Stimulated activated naive B cell treated with anti-CD40 and anti-IgM and Interleukin-4, amounts not matched to agents 10 μg/mL and 1 μg/mL and 100 μg/mL, for 72 hours (primary cell): Measurements from ENCODE around the gene RAP1GAP2.
A peak's percentile ranks its signal among the peaks of the same experiment; 100 is the strongest.

Experiments
- ATAC-seq, 2 donors: fragments of 150-1000 bp; cut with Tn5 transposase; replicated peaks; 2 replicates each; pipeline ENCODE4 v1.10.0; 2021; ENCODE audit warnings: moderate library complexity in 1 of 2
- DNase-seq: peaks from one replicate; pipeline ENCODE4 v3.0.0; 2021
- H3K27ac Mint-ChIP-seq: one replicate; pipeline ENCODE4 v1.8.0; 2022; ENCODE audit warnings: mild to moderate bottlenecking, mixed read lengths
- H3K27me3 Mint-ChIP-seq, 2 donors: one replicate each; pipeline ENCODE4 v1.8.0; 2022; ENCODE audit warnings: mixed read lengths in 2 of 2
- H3K36me3 Mint-ChIP-seq, 2 donors: one replicate each; pipeline ENCODE4 v1.8.0; 2022; ENCODE audit warnings: mixed read lengths in 2 of 2, mild to moderate bottlenecking in 1 of 2
- H3K4me1 Mint-ChIP-seq, 2 donors: one replicate each; pipeline ENCODE4 v1.8.0; 2022; ENCODE audit warnings: mixed read lengths in 2 of 2, mild to moderate bottlenecking in 1 of 2
- H3K4me3 Mint-ChIP-seq, 2 donors: one replicate each; pipeline ENCODE4 v1.8.0; 2022; ENCODE audit warnings: mild to moderate bottlenecking in 2 of 2, mixed read lengths in 2 of 2, moderate library complexity in 1 of 2
- H3K9me3 Mint-ChIP-seq, 2 donors: one replicate each; pipeline ENCODE4 v1.8.0; 2022; ENCODE audit warnings: mixed read lengths in 2 of 2, mild to moderate bottlenecking in 1 of 2

Gene RAP1GAP2

GRCh38 chr17:2945299-2945698 lies 149.1 kb downstream of the RAP1GAP2 start:
- no peak for ATAC-seq
- H3K36me3 Mint-ChIP-seq, result no peaks in the 10 kb centered on the region

GRCh38 chr17:2946144-2946543 lies 149.9 kb downstream of the RAP1GAP2 start:
- H3K9me3 Mint-ChIP-seq, result no peaks in the 10 kb centered on the region
- no peak overlapping the region for H3K27ac Mint-ChIP-seq
- peaks cover 0 to 2% of the 10 kb centered on the region in 2 donors for H3K4me1 Mint-ChIP-seq
- no peaks in the 10 kb centered on the region for H3K36me3 Mint-ChIP-seq
- peaks cover 0 to 6% of the 10 kb centered on the region in 2 donors for H3K27me3 Mint-ChIP-seq
- no peak overlapping the region for H3K4me3 Mint-ChIP-seq
- DNase-seq (no peak), ATAC-seq (no peak)

More at GRCh38 chr17:2945299-2945698, 149.1 kb downstream of the RAP1GAP2 start:
- H3K4me1 Mint-ChIP-seq, result peaks cover 0 to 2% of the 10 kb centered on the region in 2 donors
- no peak overlapping the region for H3K27ac Mint-ChIP-seq
- no peak for DNase-seq
- H3K4me3 Mint-ChIP-seq, result no peak overlapping the region
- H3K27me3 Mint-ChIP-seq, result peaks cover 0 to 3% of the 10 kb centered on the region in 2 donors
- H3K9me3 Mint-ChIP-seq, result no peaks in the 10 kb centered on the region

GRCh38 chr17:2947588-2947950 lies 151.3 kb downstream of the RAP1GAP2 start:
- no peak for DNase-seq
- H3K4me1 Mint-ChIP-seq, result peaks cover 0 to 2% of the 10 kb centered on the region in 2 donors
- H3K27me3 Mint-ChIP-seq, result peaks cover 0 to 8% of the 10 kb centered on the region in 2 donors
- no peaks in the 10 kb centered on the region for H3K36me3 Mint-ChIP-seq
- no peak for ATAC-seq
- H3K9me3 Mint-ChIP-seq, result no peaks in the 10 kb centered on the region
- no peak overlapping the region for H3K4me3 Mint-ChIP-seq
- H3K27ac Mint-ChIP-seq, result no peak overlapping the region

GRCh38 chr17:2947996-2948550 lies 151.8 kb downstream of the RAP1GAP2 start:
- ATAC-seq (no peak), DNase-seq (no peak)
- Mint-ChIP-seq H3K9me3 (no peaks in the 10 kb centered on the region), H3K4me1 (peaks cover 0 to 2% of the 10 kb centered on the region in 2 donors), H3K27ac (no peak overlapping the region), H3K27me3 (peaks cover 0 to 8% of the 10 kb centered on the region in 2 donors), H3K4me3 (no peak overlapping the region), H3K36me3 (no peaks in the 10 kb centered on the region)

GRCh38 chr17:2948721-2949468 lies 152.7 kb downstream of the RAP1GAP2 start:
- no peaks in the 10 kb centered on the region for H3K36me3 Mint-ChIP-seq
- H3K27ac Mint-ChIP-seq, result peak overlapping the region; percentile 59
- ATAC-seq (no peak), DNase-seq (no peak)
- H3K9me3 Mint-ChIP-seq, result no peaks in the 10 kb centered on the region
- H3K27me3 Mint-ChIP-seq, result peaks cover 0 to 8% of the 10 kb centered on the region in 2 donors
- peaks cover 0 to 2% of the 10 kb centered on the region in 2 donors for H3K4me1 Mint-ChIP-seq
- H3K4me3 Mint-ChIP-seq, result no peak overlapping the region

- Mint-ChIP-seq H3K9me3 (no peaks in the 10 kb centered on the region), H3K4me3 (no peak overlapping the region), H3K27me3 (peaks cover 0 to 8% of the 10 kb centered on the region in 2 donors), H3K27ac (no peak overlapping the region), H3K36me3 (no peaks in the 10 kb centered on the region), H3K4me1 (peaks cover 0 to 2% of the 10 kb centered on the region in 2 donors)
- no peak for DNase-seq
- ATAC-seq, result no peak
Observed at GRCh38 chr17:2949469-2950044, 153.3 kb downstream of the RAP1GAP2 start.

GRCh38 chr17:2950846-2951245 lies 154.6 kb downstream of the RAP1GAP2 start:
- Mint-ChIP-seq H3K27me3 (peaks cover 10 to 15% of the 10 kb centered on the region in 2 donors), H3K4me3 (no peak overlapping the region), H3K9me3 (no peaks in the 10 kb centered on the region), H3K4me1 (peaks cover 7 to 11% of the 10 kb centered on the region in 2 donors), H3K27ac (no peak overlapping the region), H3K36me3 (no peaks in the 10 kb centered on the region)
- ATAC-seq (no peak), DNase-seq (no peak)

GRCh38 chr17:2952174-2952845 lies 156.1 kb downstream of the RAP1GAP2 start:
- ATAC-seq (no peak), DNase-seq (no peak)
- H3K4me1 Mint-ChIP-seq, result peaks cover 10 to 14% of the 10 kb centered on the region in 2 donors
- H3K27ac Mint-ChIP-seq, result no peak overlapping the region
- H3K36me3 Mint-ChIP-seq, result no peaks in the 10 kb centered on the region
- no peaks in the 10 kb centered on the region for H3K9me3 Mint-ChIP-seq
- no peak overlapping the region for H3K4me3 Mint-ChIP-seq
- H3K27me3 Mint-ChIP-seq, result peaks cover 11 to 18% of the 10 kb centered on the region in 2 donors

- H3K9me3 Mint-ChIP-seq, result no peaks in the 10 kb centered on the region
- ATAC-seq, result peak; percentile 75 to 86
- DNase-seq, result no peak
- no peak overlapping the region for H3K27ac Mint-ChIP-seq
- H3K4me3 Mint-ChIP-seq, result peak overlapping the region in 1 of 2 donors; percentile 3
- H3K4me1 Mint-ChIP-seq, result peaks cover 12 to 14% of the 10 kb centered on the region in 2 donors
- peaks cover 11 to 18% of the 10 kb centered on the region in 2 donors for H3K27me3 Mint-ChIP-seq
- H3K36me3 Mint-ChIP-seq, result no peaks in the 10 kb centered on the region
Observed at GRCh38 chr17:2954898-2955445, 158.7 kb downstream of the RAP1GAP2 start.

- Mint-ChIP-seq H3K4me1 (peaks cover 12 to 14% of the 10 kb centered on the region in 2 donors), H3K9me3 (no peaks in the 10 kb centered on the region), H3K36me3 (no peaks in the 10 kb centered on the region), H3K27ac (no peak overlapping the region), H3K27me3 (peaks cover 11 to 17% of the 10 kb centered on the region in 2 donors), H3K4me3 (no peak overlapping the region)
- ATAC-seq (no peak), DNase-seq (no peak)
Observed at GRCh38 chr17:2955931-2956582, 159.8 kb downstream of the RAP1GAP2 start.

- H3K4me1 Mint-ChIP-seq, result peaks cover 12 to 14% of the 10 kb centered on the region in 2 donors
- H3K36me3 Mint-ChIP-seq, result no peaks in the 10 kb centered on the region
- H3K27ac Mint-ChIP-seq, result no peak overlapping the region
- ATAC-seq, result no peak
- no peak for DNase-seq
- peaks cover 11 to 14% of the 10 kb centered on the region in 2 donors for H3K27me3 Mint-ChIP-seq
- no peaks in the 10 kb centered on the region for H3K9me3 Mint-ChIP-seq
- H3K4me3 Mint-ChIP-seq, result no peak overlapping the region
Observed at GRCh38 chr17:2957631-2958286, 161.5 kb downstream of the RAP1GAP2 start.

- peaks cover 11 to 14% of the 10 kb centered on the region in 2 donors for H3K27me3 Mint-ChIP-seq
- ATAC-seq (no peak), DNase-seq (no peak)
- no peaks in the 10 kb centered on the region for H3K9me3 Mint-ChIP-seq
- no peak overlapping the region for H3K27ac Mint-ChIP-seq
- H3K4me3 Mint-ChIP-seq, result no peak overlapping the region
- H3K4me1 Mint-ChIP-seq, result peaks cover 12 to 14% of the 10 kb centered on the region in 2 donors
- H3K36me3 Mint-ChIP-seq, result no peaks in the 10 kb centered on the region
Observed at GRCh38 chr17:2958706-2959222, 162.5 kb downstream of the RAP1GAP2 start.

GRCh38 chr17:2959371-2960130 lies 163.3 kb downstream of the RAP1GAP2 start:
- H3K27ac Mint-ChIP-seq, result no peak overlapping the region
- H3K36me3 Mint-ChIP-seq, result no peaks in the 10 kb centered on the region
- H3K27me3 Mint-ChIP-seq, result peaks cover 11 to 14% of the 10 kb centered on the region in 2 donors
- ATAC-seq, result no peak
- no peak overlapping the region for H3K4me3 Mint-ChIP-seq
- DNase-seq, result no peak
- no peaks in the 10 kb centered on the region for H3K9me3 Mint-ChIP-seq
- H3K4me1 Mint-ChIP-seq, result peaks cover 12 to 14% of the 10 kb centered on the region in 2 donors
